Gastrocnemius medialis (tissue), 4 donors: Measurements from ENCODE around the gene ATP9B.

Experiments
- CTCF ChIP-seq, 5 experiments: fragments of 450-650 bp in 3 of 5; fragments of 200-600 bp in 2 of 5; sonication (generic) in 2 of 5; IDR thresholded peaks in 4 of 5; conservative IDR thresholded peaks in 1 of 5; 1 replicate in 4 of 5; 2 replicates in 1 of 5; pipeline ENCODE4 v1.5.1; 2016 to 2019; ENCODE audit warnings: antibody characterized with exemption in 5 of 5, mild to moderate bottlenecking in 3 of 5, moderate library complexity in 3 of 5
- POLR2A ChIP-seq, 2 donors: fragments of 450-650 bp; IDR thresholded peaks; one replicate each; pipeline ENCODE4 v1.6.1; 2017; ENCODE audit warnings: antibody characterized with exemption in 2 of 2, mild to moderate bottlenecking in 2 of 2, moderate library complexity in 2 of 2

GRCh38 chr18:79182047-79182713, 113.0 kb downstream of the ATP9B start:
- TF ChIP-seq CTCF (IDR thresholded peaks at IDR 0.05 in 4 of 5, conservative IDR thresholded peaks at IDR 0.05 in 1 of 5) (no peak), POLR2A (IDR thresholded peaks at IDR 0.05) (no peak)
